Brain microvascular endothelial cell (primary cell): ENCODE data around the gene C1orf210.

Experiments
- DNase-seq: peaks from one replicate; pipeline ENCODE4 v3.0.0-alpha.2; 2020
- H3K27ac ChIP-seq: fragments of 250-450 bp; sonication (Bioruptor Pico); 2 replicates; pipeline ENCODE4 v1.5.1; 2020; ENCODE audit warnings: mild to moderate bottlenecking, moderate library complexity
- H3K27me3 ChIP-seq: fragments of 250-450 bp; sonication (Bioruptor Pico); replicated peaks from 2 replicates; pipeline ENCODE4 v1.5.1; 2020; ENCODE audit warnings: mild to moderate bottlenecking
- H3K36me3 ChIP-seq: fragments of 250-450 bp; sonication (Bioruptor Pico); replicated peaks from 2 replicates; pipeline ENCODE4 v1.5.1; 2020; ENCODE audit warnings: mild to moderate bottlenecking
- H3K4me3 ChIP-seq: 2 replicates; pipeline ENCODE4 v1.5.1; 2011; ENCODE audit warnings: low read depth, mild to moderate bottlenecking, control low read depth, low read length, moderate library complexity
- in situ Hi-C: cut with HindIII; loops from 2 replicates; pipeline ENCODE4 v1.10.0; 2017; ENCODE audit warnings: low sequenced_read_pairs, low pct_ligation_motif_present
- TF ChIP-seq, protein P1 (sequence below): IDR thresholded peaks from 2 replicates; pipeline ENCODE4 v1.5.1; 2011; ENCODE audit warnings: low read depth, mild to moderate bottlenecking, moderate library complexity, low read length, control low read depth, inconsistent platforms; ENCODE audit errors: missing control alignments

Gene C1orf210

DNA sequence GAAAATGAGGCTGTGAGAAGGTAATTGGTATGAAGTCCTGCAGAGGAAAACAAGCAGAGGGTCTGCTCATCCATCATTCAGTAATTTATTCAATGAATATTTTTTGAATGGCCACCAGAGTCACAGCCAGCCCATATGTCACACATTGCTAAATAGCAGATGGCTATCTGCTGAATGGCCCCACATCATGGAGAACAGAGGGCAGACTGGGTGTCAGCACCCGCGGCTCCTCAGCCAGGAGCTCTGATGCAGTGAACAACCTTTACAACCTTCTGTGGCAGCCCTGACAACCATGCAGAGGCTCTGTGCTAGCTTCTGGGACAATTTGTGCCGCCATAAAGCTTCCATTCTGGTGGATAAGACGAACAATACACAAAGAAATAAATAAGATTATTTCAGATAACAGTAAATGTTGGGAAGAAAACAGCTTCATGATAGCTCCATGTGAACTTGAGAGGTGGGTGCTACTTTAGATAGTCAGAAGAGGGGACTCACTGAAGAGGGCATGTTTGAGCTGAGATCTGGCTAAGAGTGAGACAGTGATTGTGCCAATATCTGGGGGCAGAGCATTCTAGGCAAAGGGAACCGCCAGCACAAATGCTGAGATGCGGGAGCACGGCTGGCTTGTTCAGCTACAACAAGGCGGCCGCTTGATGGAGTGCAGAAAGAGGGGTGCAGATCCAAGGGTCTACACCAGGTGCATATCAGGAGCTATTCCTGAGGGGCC lies 2.8 kb upstream of the C1orf210 start:
- in situ Hi-C loops, result no loop called here
- Histone ChIP-seq H3K36me3 (no peaks in the 10 kb centered on the region), H3K4me3 (no peak overlapping the region), H3K27me3 (no peaks in the 10 kb centered on the region), H3K27ac (no peak overlapping the region)
- TF ChIP-seq, protein P1, sequence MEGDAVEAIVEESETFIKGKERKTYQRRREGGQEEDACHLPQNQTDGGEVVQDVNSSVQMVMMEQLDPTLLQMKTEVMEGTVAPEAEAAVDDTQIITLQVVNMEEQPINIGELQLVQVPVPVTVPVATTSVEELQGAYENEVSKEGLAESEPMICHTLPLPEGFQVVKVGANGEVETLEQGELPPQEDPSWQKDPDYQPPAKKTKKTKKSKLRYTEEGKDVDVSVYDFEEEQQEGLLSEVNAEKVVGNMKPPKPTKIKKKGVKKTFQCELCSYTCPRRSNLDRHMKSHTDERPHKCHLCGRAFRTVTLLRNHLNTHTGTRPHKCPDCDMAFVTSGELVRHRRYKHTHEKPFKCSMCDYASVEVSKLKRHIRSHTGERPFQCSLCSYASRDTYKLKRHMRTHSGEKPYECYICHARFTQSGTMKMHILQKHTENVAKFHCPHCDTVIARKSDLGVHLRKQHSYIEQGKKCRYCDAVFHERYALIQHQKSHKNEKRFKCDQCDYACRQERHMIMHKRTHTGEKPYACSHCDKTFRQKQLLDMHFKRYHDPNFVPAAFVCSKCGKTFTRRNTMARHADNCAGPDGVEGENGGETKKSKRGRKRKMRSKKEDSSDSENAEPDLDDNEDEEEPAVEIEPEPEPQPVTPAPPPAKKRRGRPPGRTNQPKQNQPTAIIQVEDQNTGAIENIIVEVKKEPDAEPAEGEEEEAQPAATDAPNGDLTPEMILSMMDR, result no peak
- DNase-seq, result no peak

DNA sequence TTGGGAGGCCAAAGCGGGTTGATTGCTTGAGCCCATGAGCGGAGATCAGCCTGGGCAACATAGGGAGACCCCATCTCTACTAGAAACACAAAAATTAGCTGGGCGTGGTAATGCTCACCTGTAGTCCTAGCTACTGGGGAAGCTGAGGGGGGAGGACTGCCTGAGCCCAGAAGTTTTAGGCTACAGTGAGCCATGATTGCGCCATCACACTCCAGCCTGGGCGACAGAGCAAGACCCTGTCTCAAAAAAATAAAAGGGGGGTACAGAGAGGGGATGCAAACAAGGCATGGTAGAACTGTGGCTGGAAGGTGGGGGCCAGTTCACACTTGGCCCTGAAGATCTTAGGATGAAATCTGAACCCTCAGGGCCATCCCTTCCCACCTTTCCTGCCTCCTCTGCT lies 1.2 kb upstream of the C1orf210 start:
- DNase-seq, result no peak
- in situ Hi-C loops, result no loop called here

DNA sequence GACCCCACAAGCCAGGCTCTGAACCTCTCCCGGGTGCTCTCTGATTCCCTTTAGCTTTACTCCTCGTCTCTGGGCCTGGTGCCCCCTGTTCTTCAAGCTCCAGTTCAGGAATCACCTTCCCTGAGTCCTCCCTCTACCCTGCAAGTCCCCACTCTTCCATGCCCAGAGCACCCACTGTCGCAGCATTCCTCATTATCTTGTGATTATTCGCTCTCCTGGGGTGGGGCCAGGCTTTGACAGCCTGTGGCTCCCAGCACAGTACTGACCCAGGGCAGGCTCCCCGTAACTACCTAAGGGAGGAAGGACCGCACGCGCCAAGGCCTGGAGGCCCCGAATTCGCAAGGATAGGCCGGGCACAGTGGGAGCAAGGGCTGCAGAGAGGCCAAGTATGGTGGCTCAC lies 734 bp upstream of the C1orf210 start:
- H3K27me3 ChIP-seq, result no peaks in the 10 kb centered on the region
- H3K4me3 ChIP-seq, result no peak overlapping the region
- TF ChIP-seq, protein P1, result no peak
- no peaks in the 10 kb centered on the region for H3K36me3 ChIP-seq
- no peak for DNase-seq
- no peak overlapping the region for H3K27ac ChIP-seq
- in situ Hi-C loops, result no loop called here

More for the DNA sequence above, 1.2 kb upstream of the C1orf210 start:
- TF ChIP-seq, protein P1, result no peak
- Histone ChIP-seq H3K27me3 (no peaks in the 10 kb centered on the region), H3K27ac (no peak overlapping the region), H3K4me3 (no peak overlapping the region), H3K36me3 (no peaks in the 10 kb centered on the region)

DNA sequence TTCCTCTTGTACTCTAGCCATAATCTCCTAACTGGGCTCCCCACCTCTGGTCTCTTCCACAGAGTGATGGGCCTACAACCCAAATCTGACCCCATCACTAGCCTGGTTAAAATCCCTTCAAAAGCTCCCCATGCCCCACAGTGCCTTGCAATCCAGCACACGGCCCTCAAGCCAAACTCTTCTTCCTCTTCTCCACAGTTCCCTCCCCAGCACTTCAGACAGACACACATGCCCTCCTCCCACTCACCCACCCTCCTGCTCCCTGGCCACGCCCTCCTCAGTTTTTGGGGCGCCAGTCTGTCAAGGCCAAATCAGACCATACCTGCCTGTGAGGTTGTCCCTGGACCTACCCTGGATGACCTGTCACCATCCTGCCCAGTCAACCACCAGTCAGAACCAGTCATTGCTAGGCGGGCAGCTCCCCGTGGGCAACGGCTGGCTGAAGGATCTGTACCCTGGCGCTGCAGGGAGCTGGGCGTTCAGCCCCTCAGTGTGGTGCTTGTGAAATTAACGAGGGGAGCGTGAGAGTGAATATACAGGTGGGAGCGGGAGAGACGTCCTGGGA lies 753 bp downstream of the C1orf210 start:
- DNase-seq, result no peak
- H3K36me3 ChIP-seq, result no peaks in the 10 kb centered on the region
- H3K27me3 ChIP-seq, result no peaks in the 10 kb centered on the region
- in situ Hi-C loops, result no loop called here
- no peak overlapping the region for H3K27ac ChIP-seq
- TF ChIP-seq, protein P1, result no peak
- H3K4me3 ChIP-seq, result no peak overlapping the region

DNA sequence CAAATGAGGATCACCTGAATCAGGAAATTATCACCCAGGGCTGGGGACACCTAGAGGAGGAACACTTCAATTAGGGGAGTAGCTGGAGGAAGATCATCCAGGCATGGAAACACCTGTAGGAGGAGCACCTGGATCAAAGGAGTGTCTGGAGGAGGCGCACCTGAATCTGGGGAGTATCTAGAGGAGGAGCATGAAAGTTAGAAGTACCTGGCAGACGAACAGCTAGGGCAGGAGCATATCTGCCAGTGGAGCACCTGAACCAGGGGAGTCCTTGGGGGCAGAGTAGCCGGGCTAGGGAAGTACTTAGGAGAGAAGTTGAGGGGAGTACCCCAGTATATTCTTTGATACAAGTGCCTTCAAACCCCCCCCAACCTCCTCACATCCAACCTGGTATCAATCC lies 1.3 kb downstream of the C1orf210 start:
- no peak overlapping the region for H3K27ac ChIP-seq
- no peak for DNase-seq
- in situ Hi-C loops, result no loop called here
- no peaks in the 10 kb centered on the region for H3K36me3 ChIP-seq
- H3K27me3 ChIP-seq, result no peaks in the 10 kb centered on the region
- no peak overlapping the region for H3K4me3 ChIP-seq
- TF ChIP-seq, protein P1, result no peak
